K562 (cell line): ENCODE data around the gene MYPN. TPM values are rescaled to one million over a fixed set of nuclear protein-coding genes. Genes with fewer than 3 reads are reported as not detected.

Experiments
- ATAC-seq: fragments of 200-7000 bp; cut with Tn5 transposase; 3 replicates; pipeline ENCODE4 v1.9.1; 2020; ENCODE audit warnings: moderate library complexity
- BruUV-seq: library from RNA; stranded (reverse); fragments of 400-500 nt; replicated peaks from 2 replicates; lab custom pipeline; 2021; lab: Mats Ljungman, UMichigan
- CTCF ChIA-PET: fragments of 300-600 bp; formaldehyde crosslinking; extraction: SDS; loops from one replicate; lab custom pipeline; 2021; ENCODE audit warnings: low intra/inter-chr PET ratio; lab: Yijun Ruan, JAX
- POLR2A ChIA-PET: fragments of 300-600, 350-650 bp; sonication (Branson Sonifier 250); formaldehyde crosslinking; extraction: SDS; loops from one replicate; lab custom pipeline; 2021; ENCODE audit warnings: antibody characterized with exemption, inconsistent platforms; lab: Yijun Ruan, JAX
- DNase-seq, 4 experiments: peaks; one replicate each; pipeline versions ENCODE4 v3.0.0 to v3.0.0-alpha.2; 2011 to 2018; ENCODE audit warnings: low spot score in 3 of 4, mixed read lengths in 3 of 4; ENCODE audit errors: extremely low read depth in 1 of 4
- FAIRE-seq: peaks from 2 replicates; lab custom pipeline; 2011; peaks lifted over from hg19 to GRCh38; lab: Jason Lieb, UNC
- H2AFZ ChIP-seq: 2 replicates; pipeline ENCODE4 v1.6.0; 2011; ENCODE audit warnings: low read depth, low read length, control low read depth, inconsistent platforms
- H3K27ac ChIP-seq: fragments of 200-600 bp; 3 replicates; pipeline ENCODE4 v1.8.0; 2011; ENCODE audit warnings: low read depth, mild to moderate bottlenecking, control low read depth, inconsistent platforms, low read length, moderate library complexity, mixed read lengths; ENCODE audit errors: extremely low read depth
- H3K27me3 ChIP-seq, 2 experiments: fragments of 300-600 bp in 1 of 2; 2 replicates in 1 of 2; 3 replicates in 1 of 2; pipeline versions ENCODE4 v1.6.0 to v1.8.0; 2011; ENCODE audit warnings: inconsistent platforms in 2 of 2, low read length in 2 of 2, mild to moderate bottlenecking in 1 of 2, mixed read lengths in 1 of 2, moderate library complexity in 1 of 2; ENCODE audit not compliant: control insufficient read depth in 2 of 2, insufficient read depth in 2 of 2
- H3K36me3 ChIP-seq: fragments of 300-600 bp; 3 replicates; pipeline ENCODE4 v1.8.0; 2011; ENCODE audit warnings: mild to moderate bottlenecking, low read length, inconsistent platforms; ENCODE audit not compliant: control insufficient read depth, insufficient read depth
- H3K4me1 ChIP-seq, 2 experiments: fragments of 200-600 bp in 1 of 2; replicated peaks in 1 of 2; 2 replicates in 1 of 2; 3 replicates in 1 of 2; pipeline versions ENCODE4 v1.5.1 to v1.8.0; 2011; ENCODE audit warnings: inconsistent platforms in 2 of 2, low read length in 2 of 2, mild to moderate bottlenecking in 1 of 2, mixed read lengths in 1 of 2, moderate library complexity in 1 of 2; ENCODE audit not compliant: control insufficient read depth in 2 of 2, insufficient read depth in 2 of 2
- H3K4me2 ChIP-seq: 2 replicates; pipeline ENCODE4 v1.6.1; 2011; ENCODE audit warnings: low read length, control low read depth, inconsistent platforms, mixed read lengths; ENCODE audit not compliant: insufficient read depth
- H3K4me3 ChIP-seq: fragments of 200-600 bp; sonication (generic), shearing (Covaris generic); 2 replicates; pipeline ENCODE4 v1.5.1; 2016; ENCODE audit warnings: control low read depth, inconsistent platforms
- H3K79me2 ChIP-seq: fragments of 200-600 bp; 3 replicates; pipeline ENCODE4 v1.8.0; 2011; ENCODE audit warnings: low read length, inconsistent platforms; ENCODE audit not compliant: control insufficient read depth, insufficient read depth
- H3K9ac ChIP-seq, 2 experiments: 2 replicates each; pipeline versions ENCODE4 v1.6.0 to v1.6.1; 2011; ENCODE audit warnings: low read depth in 2 of 2, low read length in 2 of 2, control low read depth in 1 of 2, inconsistent platforms in 1 of 2, mild to moderate bottlenecking in 1 of 2, mixed read lengths in 1 of 2; ENCODE audit not compliant: insufficient read depth in 1 of 2
- H3K9me1 ChIP-seq: one replicate; pipeline ENCODE4 v1.6.0; 2011; ENCODE audit warnings: inconsistent platforms, mild to moderate bottlenecking, low read length, moderate library complexity; ENCODE audit not compliant: control insufficient read depth, insufficient read depth
- H3K9me3 ChIP-seq: replicated peaks from 2 replicates; pipeline ENCODE4 v1.5.1; 2011; ENCODE audit warnings: low read depth, low read length, inconsistent platforms; ENCODE audit not compliant: control insufficient read depth, insufficient read depth
- H4K20me1 ChIP-seq: replicated peaks from 2 replicates; pipeline ENCODE4 v1.6.1; 2011; ENCODE audit warnings: low read length, inconsistent platforms, mixed read lengths; ENCODE audit not compliant: control insufficient read depth, insufficient read depth
- ASH1L ChIP-seq: fragments of 450-650 bp; IDR thresholded peaks from 2 replicates; pipeline ENCODE4 v1.6.1; 2018; ENCODE audit warnings: borderline replicate concordance, mild to moderate bottlenecking, low read depth; ENCODE audit not compliant: partially characterized antibody
- CEBPG ChIP-seq, 3 experiments: fragments of 200-800 bp in 1 of 3; sonication (Bioruptor generic) in 1 of 3; sonication (generic) in 1 of 3; formaldehyde crosslinking in 1 of 3; IDR thresholded peaks in 2 of 3; conservative IDR thresholded peaks in 1 of 3; 2 replicates each; pipeline versions ENCODE4 v1.6.1 to v1.8.0; 2016 to 2022; ENCODE audit warnings: missing compliant biosample characterization in 2 of 3, missing genetic modification characterization in 2 of 3, mild to moderate bottlenecking in 1 of 3, missing genetic modification reagents in 1 of 3
- FOXP1 ChIP-seq: sonication (generic); formaldehyde crosslinking; IDR thresholded peaks from 2 replicates; pipeline ENCODE4 v1.8.0; 2022; ENCODE audit warnings: mild to moderate bottlenecking, missing genetic modification reagents
- WGBS: fragments of 100-300 bp; shearing (Covaris generic); methylation state at CpG from one replicate; pipeline ENCODE4 v1.1.6; 2016; ENCODE audit warnings: low coverage, mixed read lengths; ENCODE audit not compliant: insufficient coverage; ENCODE audit errors: missing lambda C conversion rate; 5-methylcytosine and 5-hydroxymethylcytosine counted together
- in situ Hi-C: fragments of 300-500 bp; cut with MboI; formaldehyde crosslinking; loops from 4 replicates; pipeline ENCODE4 v1.15.0; 2018; ENCODE audit warnings: inconsistent platforms, mixed read lengths
- intact Hi-C: fragments of 100-400 bp; cut with micrococcal nuclease; formaldehyde crosslinking; loops from 2 replicates; pipeline ENCODE4 v1.14.2; 2022
- polyA plus RNA-seq, 8 experiments: library from polyadenylated mRNA; depleted of rRNA in 4 of 8; stranded (reverse) in 5 of 8; unstranded in 3 of 8; fragments of >200 nt; fragmentation: Nextera tagmentation in 2 of 8; fragmentation: Illumina TruSeq in 1 of 8; extraction: Ambion mirVana in 2 of 8; extraction: Trizol in 1 of 8; gene quantifications; 2 replicates each; pipeline versions ENCODE4 v1.2.1 to v1.2.3, GENCODE V29; 2011 to 2014; ENCODE audit warnings: inconsistent platforms in 1 of 8, missing spikeins in 1 of 8
- total RNA-seq, 7 experiments: library from RNA; depleted of rRNA in 6 of 7; stranded (reverse); fragments of >200 nt in 6 of 7; fragmentation: Illumina TruSeq in 2 of 7; extraction: Trizol in 2 of 7; gene quantifications; 2 replicates each; pipeline versions ENCODE4 v1.2.1 to v1.2.3, GENCODE V29; 2011 to 2021; ENCODE audit warnings: low replicate concordance in 1 of 7

Gene MYPN
- total and polyA plus RNA-seq, 9 of the 15 experiments (the other 6 are each of a cell fraction or from before 2014, with no cell fraction given), result not detected

- H3K9me3 ChIP-seq, result no peaks in the 10 kb centered on the region
- no peak overlapping the region for H3K4me2 ChIP-seq
- peaks cover 0 to 3% of the 10 kb centered on the region in 2 experiments; a peak in 2 of 5 replicates for H3K27me3 ChIP-seq
- no peaks in the 10 kb centered on the region for H3K36me3 ChIP-seq
- no peak overlapping the region for H3K27ac ChIP-seq
- DNase-seq (no peak), FAIRE-seq (no peak), ATAC-seq (no peak)
- H3K4me1 ChIP-seq, result no peaks in the 10 kb centered on the region
- in situ Hi-C loops (no loop called here), intact Hi-C loops (no loop called here)
- 10% methylated on average over 7 of the region's 7 CpGs for WGBS
- CTCF ChIA-PET, result no interaction called here
- no peak overlapping the region for H2AFZ ChIP-seq
- no peaks in the 10 kb centered on the region for H3K9me1 ChIP-seq
- H3K9ac ChIP-seq, result no peak overlapping the region
- H3K79me2 ChIP-seq, result no peaks in the 10 kb centered on the region
- H3K4me3 ChIP-seq, result no peak overlapping the region
- POLR2A ChIA-PET, result interaction anchor here (1.0 kb wide), 1 partner anchor 14 kb away, joined by 3 read pairs; no protein-coding TSS in a partner anchor
- TF ChIP-seq FOXP1 (CRISPR knock-in tag) (no peak), CEBPG (CRISPR knock-in tag; IDR thresholded peaks at IDR 0.05) (no peak), CEBPG (tag; conservative IDR thresholded peaks at IDR 0.05 in 1 of 2, IDR thresholded peaks at IDR 0.05 in 1 of 2) (peak in 1 of 2 experiments; percentile 20; a peak in 1 of 4 replicates), ASH1L (no peak)
- no TSS peak for BruUV-seq
- no peaks in the 10 kb centered on the region for H4K20me1 ChIP-seq
Measured at GRCh38 chr10:68086910-68087684, 22.2 kb upstream of the MYPN start.
